NCI-H460 (cell line): ENCODE measurements around the gene PODXL2. TPM values are rescaled to one million over a fixed set of nuclear protein-coding genes. Genes with fewer than 3 reads are reported as not detected.
"Not testable (repeated sequence)": the region's sequence is repeated elsewhere in the genome, so short reads cannot be mapped to it uniquely, and the experiment has no call there.

Source experiments
- DNase-seq: peaks from one replicate; pipeline ENCODE4 v3.0.0-alpha.2; 2016; ENCODE audit warnings: low read depth; ENCODE audit errors: extremely low read depth
- total RNA-seq: library from RNA; depleted of rRNA; stranded (reverse); fragments of >200 nt; shearing (Covaris generic); gene quantifications from 2 replicates; pipeline ENCODE4 v1.2.3, GENCODE V29; 2014

Gene PODXL2
- total RNA-seq, 1 experiment from 2014 or later = 20.8 TPM

DNA sequence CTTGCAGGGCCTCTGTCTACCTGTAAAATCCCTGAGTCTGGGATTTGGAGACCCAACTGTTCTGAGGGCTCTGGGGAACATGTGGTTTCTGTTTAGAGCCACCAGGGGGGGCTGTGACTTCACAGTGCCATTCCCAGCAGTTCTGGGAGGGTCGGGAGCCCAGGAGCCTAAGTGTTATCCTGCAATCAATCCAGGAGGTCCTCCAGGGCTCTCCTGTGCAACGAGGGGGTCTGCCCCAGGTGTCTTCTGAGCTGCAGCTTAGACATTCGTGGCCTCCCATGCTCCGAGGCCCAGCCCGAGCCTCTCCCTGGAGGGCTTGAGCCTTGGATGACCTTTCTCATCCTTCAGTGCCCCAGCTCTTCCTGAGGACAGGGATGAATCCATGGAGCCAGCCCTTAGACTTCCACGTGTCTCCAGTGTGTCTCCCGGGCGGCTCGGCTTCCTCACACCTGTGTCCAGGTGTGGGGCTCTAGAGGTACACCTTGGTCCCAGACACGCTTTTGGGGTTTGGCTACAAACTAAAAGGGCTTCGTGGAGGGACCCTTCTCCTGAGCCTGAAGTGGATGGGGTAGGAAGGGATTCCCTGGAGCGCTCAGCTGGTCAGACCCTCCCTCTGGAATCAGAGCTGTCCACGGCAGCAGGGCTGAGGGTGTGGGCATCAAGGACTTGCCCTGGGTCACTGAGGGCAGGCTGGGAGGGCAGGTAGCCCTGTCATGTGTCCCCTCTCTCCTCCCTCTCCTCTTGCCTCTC lies 23.4 kb downstream of the PODXL2 start:
- DNase-seq = peak; percentile 41

DNA sequence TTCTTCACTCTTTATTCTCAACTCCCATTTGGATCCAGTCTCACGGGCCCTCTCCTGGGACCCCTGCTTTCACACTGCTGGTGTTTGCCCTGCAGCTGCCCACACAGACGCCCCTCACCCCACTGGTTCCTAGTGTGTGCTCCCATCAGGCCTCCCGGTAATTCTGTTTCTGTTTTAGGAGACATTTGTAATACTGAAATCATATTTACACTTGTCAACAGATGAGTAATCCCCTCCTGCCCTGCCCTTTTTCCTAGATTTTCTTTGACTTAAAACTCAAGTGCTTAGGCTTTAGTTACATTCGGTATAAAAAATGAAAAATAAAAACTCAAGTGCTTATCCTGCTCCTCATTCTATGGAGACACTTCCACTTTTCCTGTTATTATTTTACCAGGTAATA lies 25.4 kb downstream of the PODXL2 start:
- DNase-seq = no peak

DNA sequence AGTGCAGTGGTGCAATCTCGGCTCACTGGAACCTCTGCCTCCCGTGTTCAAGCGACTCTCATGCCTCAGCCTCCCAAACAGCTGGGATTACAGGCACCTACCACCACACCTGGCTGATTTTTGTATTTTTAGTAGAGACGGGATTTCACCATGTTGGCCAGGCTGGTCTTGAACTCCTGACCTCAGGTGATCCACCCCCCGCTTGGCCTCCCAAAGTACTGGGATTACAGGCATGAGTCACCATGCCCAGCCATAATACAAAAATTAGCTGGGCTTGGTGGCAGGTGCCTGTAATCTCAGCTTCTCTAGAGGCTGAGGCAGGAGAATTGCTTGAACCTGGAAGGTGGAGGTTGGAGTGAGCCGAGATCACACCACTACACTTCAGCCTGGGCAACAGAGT lies 26.0 kb downstream of the PODXL2 start:
- not testable (repeated sequence) for DNase-seq

DNA sequence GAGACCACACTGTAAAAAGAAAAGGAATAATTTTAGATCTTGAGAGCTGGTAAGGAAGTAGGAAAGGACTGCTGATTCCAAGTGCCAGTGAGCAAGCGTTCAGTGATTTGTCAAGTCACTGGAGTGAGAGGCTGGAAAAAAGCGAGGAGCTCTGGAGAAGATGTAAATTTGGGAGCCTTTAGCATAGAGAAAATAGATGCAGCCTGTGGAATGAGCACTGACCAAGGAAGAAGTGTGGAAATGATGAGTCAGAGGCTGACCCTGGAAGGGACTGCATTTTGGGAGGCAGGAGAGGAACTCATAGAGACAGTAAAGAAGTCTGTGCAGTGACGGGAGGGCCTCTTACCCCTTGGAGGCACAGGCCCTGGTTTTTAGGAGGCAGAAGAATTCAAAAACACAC lies 26.7 kb downstream of the PODXL2 start:
- no peak for DNase-seq

DNA sequence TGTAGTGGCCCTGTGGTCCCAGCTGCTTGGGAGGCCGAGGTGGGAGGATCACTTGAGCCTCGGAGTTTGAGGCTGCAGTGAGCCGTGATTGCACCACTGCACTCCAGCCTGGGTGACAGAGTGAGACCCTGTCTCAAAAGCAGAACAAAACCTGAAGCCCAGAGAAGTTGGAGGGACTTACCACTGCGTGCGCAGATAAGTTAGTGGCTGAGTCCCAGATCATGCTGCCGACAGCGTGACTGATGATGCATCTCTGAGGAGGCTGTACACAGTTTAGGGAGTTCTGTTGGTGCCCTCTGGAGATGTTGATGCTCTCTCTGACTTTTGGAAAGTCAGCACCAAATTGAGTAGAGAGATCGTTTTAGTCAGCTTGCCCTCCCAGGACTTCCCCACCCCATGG lies 27.9 kb downstream of the PODXL2 start:
- DNase-seq = no peak

DNA sequence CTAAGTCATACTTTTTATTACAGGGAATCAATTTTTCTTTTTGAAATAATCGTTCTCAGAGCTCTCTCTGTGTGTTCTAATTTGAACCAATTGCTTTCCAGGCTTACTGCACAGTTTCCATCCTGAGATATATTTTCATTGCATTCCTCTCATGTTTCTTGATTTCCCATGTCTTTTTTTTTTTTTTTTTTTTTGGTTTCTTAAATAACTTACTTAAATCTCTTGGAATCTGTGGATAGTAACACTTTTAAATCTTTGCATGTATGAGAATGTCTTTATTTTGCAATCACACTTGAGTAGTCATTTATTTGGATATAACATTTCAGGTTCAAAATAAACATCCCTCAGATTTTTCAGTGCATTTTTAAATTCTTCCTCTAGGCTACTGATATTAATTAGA lies 29.2 kb downstream of the PODXL2 start:
- DNase-seq = no peak

DNA sequence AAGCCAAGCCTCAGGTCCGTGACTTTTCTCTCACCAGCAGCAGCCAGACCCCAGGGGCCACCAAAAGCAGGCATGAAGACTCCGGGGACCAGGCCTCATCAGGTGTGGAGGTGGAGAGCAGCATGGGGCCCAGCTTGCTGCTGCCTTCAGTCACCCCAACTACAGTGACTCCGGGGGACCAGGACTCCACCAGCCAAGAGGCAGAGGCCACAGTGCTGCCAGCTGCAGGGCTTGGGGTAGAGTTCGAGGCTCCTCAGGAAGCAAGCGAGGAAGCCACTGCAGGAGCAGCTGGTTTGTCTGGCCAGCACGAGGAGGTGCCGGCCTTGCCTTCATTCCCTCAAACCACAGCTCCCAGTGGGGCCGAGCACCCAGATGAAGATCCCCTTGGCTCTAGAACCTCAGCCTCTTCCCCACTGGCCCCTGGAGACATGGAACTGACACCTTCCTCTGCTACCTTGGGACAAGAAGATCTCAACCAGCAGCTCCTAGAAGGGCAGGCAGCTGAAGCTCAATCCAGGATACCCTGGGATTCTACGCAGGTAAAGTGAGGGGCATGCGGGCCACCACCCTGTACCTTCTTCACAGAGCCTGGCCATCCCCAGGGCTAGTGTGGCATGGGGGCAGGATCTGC lies 31.8 kb downstream of the PODXL2 start:
- no peak for DNase-seq

DNA sequence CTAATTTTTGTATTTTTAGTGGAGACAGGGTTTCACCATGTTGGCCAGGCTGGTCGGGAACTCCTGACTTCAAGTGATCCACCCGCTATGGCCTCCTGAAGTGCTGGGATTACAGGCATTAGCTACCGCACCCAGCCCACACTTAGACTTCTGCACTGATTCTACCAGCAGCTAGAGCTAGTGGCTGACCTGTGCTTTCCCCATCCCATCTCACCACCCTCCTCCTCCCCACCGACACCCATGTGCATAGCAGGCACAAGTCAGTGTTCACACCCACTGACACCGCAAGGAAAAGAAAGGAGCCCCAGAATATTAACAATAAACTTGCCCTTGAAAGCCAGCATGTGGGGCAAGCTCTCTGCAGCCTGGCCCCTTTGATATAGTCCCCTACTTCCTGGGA lies 32.6 kb downstream of the PODXL2 start:
- no peak for DNase-seq

DNA sequence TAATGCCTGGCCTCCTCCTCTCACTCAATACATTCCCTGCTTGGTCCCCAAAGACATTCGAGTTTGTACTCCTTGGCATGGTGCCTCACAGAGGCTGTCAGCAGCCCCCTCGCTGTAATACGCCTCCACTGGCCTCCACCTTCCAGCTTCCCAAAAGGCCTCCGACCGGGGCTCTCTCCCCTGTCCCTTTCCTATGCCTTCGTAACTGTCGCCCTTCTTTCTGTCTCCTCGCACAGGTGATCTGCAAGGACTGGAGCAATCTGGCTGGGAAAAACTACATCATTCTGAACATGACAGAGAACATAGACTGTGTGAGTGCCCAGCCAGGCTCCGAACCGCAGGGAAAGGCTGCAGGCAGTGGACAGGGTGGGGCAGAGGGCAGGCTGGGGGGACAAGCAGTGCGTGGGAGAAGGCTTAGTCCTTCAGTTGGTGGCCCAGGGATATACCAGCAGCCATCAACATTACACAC lies 33.0 kb downstream of the PODXL2 start:
- DNase-seq = no peak

DNA sequence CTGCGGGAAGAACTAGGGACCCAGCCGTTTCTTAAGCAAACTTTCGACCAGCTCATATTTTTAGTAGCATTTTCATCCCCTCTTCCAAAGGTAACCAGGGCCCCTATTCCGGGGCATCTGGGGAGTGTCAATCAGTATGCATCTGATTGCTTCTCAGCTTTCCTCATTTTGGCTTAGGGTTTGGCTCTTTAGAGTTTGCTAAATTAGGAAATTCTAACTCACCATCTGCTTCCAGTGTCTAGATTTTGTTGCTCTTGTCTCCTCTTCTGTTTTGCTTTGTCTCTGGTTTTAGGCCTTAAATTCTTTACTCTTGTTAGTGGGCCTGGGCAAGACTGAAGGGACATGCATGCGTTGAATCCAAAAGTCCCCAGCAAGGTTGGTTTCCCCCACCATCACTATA lies 34.2 kb downstream of the PODXL2 start:
- no peak for DNase-seq

DNA sequence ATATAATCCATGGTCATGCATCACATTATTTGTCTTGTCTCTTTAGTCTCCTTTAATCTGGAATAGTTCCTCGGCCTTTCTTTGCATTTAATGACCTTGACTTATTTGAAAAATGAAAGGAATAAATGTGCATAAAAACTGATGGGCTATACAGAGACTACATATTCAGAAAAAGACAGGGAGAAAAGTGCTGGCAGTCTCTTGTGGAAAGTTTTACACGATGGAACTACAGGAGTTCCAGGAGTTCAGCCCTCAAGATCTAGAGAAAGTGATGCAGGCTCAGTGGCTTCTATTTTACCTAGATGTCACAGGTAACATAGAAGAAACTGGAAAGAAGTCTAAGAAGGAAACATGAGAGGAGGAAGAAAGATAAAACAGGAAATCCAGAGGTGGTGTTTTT lies 36.2 kb downstream of the PODXL2 start:
- no peak for DNase-seq

DNA sequence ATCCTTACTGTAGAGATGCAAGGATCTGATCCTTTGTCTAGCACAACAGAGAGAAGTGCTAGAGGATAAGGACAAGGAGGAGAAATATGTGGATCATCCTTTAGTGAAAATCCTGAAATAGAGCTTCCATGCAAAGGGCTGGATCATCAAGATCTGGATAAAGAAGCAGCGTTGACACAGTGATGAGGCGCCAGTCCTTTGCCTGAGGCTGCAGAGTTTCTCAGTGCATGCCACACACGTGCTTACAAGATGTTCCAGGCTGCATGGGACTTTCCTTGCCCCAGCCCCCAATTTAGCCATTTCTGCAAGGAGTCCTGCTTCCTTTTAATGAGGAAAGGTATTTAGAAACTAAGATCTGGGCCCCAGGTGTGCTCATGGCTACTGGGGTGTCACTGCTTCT lies 36.6 kb downstream of the PODXL2 start:
- no peak for DNase-seq

DNA sequence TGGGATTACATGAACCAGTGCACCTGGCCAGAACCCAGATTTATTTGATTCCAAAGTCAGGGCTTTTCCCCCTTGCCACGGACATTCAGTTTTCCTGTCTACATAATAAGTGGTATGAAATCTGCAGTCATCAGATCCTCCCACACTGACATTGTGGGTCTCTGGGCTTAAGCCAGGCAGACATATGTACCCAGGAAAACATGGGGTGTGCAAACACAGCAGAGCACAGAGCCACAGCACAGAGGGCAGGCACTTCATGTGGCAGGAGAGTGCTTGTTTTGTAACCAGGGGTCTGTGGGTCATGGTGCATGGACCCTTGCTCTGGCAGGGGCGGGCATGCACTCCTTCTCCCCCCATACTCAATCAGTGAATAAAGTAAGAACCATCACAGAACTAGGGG lies 37.7 kb downstream of the PODXL2 start:
- no peak for DNase-seq

DNA sequence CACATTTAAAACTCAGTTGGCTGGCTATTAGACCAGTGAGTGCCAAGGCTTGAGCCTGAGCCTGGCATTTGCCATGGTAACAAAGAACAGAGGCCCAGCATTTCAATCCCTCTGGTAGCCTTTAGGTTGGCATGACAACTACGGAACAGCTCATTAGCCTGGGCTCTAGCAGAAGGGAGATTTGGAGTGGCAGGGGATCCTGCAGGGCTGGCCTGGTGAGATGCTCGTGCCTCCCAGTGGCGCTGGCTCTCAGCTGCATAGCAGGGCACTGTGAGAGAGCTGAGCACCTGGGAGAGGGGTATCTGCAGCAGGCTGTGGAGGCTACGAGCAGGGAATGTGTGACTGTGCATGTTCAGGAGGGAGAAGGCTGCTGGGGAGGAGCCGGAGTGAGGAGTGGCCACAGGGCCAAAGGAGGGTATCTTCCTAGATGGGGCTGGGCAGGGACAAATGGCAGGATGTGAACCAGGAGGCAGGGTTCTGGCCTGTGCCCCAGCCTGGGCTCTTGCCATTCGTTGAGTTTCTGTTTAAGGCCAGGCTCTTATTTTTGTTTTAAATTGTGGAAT lies 38.2 kb downstream of the PODXL2 start:
- no peak for DNase-seq

DNA sequence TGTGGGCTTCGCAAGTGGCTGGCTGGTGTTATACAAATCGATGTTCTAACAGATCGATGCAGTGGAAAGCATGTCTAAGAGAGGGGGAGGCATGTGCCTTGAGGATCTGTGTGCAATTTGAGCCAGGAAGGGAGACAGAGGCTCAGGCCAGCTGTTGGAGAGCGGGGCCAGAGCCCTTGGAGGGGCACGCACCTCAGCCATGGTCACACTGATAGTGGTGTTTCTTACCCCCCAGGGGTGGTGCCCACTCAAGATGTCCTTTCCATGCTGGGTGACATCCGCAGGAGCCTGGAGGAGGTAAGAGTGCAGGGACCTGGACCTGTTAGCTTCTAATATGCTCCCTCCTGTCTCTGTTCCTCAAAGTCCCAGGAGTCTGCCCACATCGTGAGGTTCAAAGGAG lies 39.9 kb downstream of the PODXL2 start:
- DNase-seq = no peak

DNA sequence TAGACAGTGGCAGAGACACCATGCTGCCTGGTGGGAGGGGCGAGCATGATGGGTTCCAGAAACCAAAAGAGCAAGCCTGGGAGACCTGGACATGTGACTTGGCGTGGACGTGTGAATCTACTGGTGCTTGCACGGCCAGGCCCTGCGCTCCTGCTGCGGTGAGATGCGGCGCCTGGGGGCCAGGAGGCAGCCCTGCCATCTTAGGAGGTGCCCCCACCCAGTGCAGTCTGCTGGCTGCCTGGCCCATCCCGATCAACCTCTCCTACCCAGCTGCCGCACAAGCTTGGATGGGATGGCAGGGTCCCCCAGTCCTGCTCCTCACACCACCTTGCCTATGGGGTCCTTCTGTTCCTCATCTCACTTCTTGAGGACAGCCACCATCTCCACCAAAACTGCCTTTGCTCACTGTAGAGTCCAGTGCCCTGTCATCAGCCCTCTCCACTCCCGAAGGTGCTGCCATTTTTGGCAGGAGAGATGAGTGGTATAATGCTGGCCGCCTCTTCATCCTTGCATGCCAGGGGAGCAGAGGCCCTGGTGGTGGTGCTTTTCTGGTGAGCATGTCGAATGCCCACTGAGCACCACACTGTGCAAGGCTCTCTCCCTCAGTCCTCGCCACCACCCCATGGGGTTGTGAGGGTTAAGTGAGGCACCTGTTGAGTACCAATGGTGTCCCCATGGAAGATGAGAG lies 40.7 kb downstream of the PODXL2 start:
- no peak for DNase-seq

DNA sequence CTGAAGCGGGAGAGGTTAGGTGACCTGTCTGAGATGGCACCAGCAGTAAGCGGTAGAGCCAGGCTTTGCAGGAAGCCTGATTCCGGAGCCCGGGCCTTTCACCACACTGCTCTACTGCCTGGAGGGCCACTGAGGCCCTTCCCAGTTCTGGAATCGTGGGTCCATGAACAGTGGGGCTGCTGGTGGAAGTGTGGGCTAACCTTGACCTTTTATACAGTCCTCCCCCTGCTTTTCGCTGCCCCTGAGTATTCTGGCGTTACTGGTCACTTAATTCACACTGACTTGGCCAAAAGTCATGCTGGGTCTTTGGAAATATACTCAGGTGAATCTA lies 41.2 kb downstream of the PODXL2 start:
- no peak for DNase-seq

DNA sequence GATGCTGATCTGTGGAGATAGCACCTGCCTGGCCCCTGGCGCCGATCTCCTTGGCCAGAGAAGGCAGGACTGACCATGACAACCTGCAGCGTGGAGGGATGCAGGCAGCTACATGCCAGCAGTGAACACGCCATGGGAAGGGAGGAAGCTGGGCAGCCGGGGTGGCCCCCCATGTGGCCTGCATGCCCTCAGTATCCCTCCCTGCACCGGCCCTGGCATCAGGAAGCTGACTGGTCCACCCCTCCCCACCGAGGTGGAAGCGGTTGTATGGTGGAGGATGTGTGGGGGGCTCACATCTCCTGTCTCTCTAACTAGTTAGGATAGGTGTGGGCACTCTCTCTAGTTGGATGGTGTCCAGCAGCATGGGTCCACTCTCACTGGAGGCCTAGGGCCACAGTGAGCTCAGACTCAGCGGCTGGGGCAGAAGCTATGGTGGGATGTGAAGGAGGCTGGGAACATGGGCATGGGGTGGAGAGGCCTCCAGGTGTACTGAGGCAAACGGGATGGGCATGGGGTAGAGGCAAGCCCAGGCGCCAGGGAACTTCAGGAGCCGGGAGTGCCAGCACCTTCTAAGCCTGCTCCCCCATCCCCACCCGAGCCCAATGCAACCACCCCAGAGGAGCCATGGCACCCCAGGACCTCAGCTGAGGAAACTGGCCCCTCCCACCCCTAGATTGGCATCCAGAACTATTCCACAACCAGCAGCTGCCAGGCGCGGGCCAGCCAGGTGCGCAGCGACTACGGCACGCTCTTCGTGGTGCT lies 42.0 kb downstream of the PODXL2 start:
- no peak for DNase-seq

DNA sequence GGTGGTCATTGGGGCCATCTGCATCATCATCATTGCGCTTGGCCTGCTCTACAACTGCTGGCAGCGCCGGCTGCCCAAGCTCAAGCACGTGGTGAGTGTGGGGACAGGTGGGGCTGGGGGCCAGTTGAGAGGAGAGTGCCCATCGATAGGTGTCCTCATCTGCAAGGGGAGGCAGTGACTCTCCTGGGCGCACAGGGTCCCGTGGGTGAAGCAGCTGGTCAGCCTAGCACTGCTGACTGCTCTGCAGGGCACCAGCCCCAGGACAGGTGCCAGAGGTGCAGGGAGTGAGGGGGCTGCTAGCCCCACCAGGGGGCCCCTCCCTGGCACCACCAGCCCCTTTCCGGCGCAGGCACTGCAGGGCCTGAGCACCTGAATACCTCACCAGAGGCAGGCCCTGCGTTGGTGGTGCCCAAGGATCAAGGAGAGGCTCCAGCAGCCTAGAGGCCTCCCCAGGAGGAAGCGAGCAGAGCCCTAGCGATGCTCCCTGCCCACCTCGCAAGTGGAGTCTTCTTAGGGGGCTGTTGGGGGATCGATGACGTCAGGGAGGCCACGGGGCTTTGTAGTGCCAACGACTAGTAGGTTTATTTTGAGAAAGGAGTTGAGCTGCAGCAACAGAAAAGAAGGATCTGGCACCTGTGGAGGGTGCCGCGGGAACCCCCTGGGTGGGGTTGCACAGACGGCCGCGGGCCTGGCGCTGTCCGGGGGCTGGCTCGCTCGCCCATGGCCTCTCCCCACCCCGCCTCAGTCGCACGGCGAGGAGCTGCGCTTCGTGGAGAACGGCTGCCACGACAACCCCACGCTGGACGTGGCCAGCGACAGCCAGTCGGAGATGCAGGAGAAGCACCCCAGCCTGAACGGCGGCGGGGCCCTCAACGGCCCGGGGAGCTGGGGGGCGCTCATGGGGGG lies 42.8 kb downstream of the PODXL2 start:
- no peak for DNase-seq
